NCI-H1417 (cell line): Measurements from ENCODE around the gene CEP85L.

ENCODE experiments used
- DNase-seq, 3 experiments: peaks; one replicate each; lab custom pipeline; 2025; lab: John Stamatoyannopoulos, UW

Gene CEP85L

DNA sequence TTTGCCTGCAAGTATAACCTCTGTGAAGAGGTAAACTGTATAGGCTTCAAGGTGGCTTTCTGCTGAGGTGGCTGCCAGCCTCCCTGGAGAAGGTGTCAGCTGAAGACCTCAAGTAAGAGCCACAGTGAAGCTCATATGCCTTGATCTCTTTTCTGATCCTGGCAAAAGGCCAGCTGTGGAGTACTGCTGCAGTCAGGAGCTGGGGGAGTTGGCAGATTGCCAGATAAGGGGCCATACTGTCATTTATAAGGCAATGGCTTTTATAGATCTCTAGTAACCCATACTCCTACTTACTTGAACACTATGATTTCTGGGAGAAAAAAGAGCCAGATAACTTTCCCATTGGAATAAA is 8.8 kb upstream of the CEP85L start:
- peak; percentile 69 to 98 (median 93) for DNase-seq

DNA sequence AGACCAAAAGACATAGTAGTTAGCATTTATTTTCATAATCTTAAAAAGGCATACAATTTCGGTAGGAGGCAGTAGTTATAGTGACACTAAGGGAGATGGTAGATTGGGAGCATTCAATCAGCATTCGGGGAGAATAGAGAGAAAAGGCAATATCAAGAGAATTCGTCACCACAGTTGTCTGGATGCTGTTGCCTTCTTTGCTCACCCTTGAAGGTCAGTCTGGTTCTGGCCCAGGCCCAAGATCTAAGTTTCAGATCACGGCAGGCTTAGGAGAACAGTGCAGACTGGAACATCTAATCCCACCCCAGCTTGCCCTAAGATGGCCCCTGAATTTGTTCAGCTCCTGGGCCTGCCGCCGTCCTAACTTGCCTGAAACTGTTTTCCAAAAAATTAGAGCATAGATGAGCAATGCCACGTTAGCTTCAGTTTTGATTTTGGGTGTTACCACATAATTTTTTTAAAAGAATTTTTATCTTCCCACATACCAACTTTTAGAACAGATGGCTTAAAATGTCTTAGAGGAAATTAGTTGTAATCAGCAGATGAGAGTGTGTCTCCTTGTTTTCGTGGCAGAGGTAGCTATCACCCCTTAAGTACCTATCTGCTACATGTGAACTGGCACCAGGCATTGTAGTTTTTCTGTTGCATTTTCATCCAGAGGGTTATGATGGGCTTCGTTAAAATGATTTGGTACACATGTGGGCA is 8.3 kb upstream of the CEP85L start:
- DNase-seq = no peak

DNA sequence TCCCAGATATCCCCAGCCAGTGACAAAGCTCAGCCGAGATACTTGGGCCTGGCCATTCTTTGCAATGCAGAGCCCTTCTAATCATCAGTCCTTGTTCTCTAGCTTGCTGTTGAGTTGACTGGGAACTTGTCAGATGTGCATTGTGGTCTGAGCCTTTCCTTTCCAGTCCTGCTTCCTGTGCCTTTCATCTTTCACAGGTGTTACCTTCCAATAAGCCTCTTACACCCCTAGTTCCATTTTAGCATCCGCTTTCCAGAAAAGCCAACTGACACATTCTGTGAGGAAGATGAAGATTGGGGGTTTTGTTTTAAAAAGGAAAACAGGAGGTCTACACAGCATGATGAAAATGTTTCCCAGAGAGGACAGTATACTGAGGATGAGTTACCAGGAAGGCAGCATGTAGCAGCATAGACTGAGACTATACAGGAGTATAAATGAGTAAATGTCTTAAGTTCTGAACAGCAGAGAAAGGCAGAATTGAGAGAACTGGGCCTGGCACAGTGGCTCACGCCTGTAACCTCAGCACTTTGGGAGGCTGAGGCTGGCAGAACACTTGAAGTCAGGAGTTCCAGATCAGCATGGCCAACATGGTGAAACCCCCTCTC is 5.6 kb upstream of the CEP85L start:
- DNase-seq = no peak

DNA sequence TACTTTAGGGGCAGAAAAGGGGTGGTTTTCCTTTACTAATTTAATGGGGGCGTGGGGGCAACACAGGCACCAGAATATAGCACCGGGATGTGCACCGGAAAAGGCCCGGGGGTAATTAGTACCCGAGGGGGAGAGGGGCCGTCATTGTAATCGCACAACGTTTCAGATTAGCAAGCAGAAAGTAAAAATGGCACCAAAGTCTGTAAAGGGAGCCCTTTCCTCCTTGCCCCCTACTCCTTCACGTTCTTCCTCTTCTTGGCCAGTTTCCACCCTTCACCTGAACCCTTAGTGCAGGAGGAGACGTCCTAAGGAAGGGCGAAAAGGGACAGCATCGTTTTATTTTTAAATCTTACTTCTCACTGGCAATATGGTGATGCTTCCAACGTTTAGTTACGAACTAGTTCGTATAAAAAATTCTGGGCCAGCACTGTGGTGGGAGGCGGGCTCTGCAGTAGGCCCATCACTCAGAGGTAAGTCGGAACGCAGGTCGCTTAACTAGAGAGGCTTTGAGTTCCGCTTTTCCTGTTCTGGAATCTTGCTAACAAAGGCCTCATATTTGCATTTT is 742 bp upstream of the CEP85L start:
- DNase-seq = no peak

DNA sequence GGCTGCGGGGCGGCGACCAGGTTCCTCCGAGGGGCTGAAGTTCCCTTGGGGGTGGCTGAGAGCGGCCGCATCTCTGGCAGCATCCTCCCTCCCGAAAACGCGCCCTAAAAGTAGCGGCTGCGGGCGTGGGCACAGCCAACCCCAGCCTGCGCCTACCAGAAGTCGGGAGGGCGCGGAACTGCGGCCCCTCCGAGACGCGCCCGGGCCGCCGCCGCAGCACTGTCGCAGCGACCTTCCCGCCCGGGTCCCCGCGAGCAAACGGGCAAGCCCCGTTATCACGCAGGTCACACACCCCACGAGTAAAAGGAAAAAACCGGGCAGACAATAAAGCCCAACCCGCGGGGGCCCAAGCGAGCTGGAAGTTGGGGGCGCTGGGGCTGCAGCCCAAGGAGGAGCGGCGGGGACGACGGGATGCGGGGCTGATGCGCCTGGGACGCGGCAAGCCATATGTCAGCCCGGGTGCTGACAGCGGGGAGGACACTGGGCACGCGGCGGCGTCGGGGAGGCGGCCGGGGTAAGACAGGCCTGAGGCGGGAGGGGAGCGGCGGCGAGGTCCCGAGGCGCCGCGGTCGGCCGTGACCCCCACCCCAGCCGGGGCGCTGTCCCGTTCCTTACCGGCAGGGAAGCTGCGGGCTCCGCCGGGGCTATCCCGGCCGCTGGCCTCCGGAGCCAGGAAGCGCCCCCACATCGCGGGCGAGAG is 659 bp downstream of the CEP85L start:
- peak; percentile 41 to 86 (median 78) for DNase-seq

DNA sequence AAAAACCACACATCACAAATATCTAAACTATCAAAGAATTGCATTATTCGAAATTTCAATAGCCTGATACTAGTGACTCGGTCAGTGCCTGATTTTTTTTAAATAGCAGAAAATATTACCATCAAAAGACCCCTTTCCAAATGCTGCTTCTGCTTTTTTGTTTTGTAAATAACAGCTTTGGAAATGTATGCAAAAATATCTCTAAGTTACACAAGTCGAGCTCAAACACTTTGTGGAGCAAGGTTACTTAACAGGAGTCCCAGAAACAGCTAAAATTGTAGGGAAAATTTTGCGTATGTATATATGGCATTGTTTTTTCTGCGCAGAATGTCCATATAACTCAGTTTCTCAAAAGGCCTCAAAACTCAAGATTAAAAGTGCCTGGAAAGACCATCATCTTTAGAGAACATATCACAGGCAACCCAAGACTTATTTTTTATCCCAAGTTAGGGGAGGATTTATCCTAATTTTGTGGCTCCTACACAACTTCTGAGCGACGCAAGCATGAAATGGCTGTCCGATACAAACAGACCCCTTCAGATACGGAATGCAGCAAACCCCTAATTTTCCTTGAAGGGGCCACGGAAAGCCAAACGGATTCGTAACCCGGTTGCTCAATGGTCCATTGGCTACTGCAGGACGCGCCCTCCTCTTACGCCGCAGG is 1.3 kb downstream of the CEP85L start:
- DNase-seq = peak in 1 of 3 experiments; percentile 69

DNA sequence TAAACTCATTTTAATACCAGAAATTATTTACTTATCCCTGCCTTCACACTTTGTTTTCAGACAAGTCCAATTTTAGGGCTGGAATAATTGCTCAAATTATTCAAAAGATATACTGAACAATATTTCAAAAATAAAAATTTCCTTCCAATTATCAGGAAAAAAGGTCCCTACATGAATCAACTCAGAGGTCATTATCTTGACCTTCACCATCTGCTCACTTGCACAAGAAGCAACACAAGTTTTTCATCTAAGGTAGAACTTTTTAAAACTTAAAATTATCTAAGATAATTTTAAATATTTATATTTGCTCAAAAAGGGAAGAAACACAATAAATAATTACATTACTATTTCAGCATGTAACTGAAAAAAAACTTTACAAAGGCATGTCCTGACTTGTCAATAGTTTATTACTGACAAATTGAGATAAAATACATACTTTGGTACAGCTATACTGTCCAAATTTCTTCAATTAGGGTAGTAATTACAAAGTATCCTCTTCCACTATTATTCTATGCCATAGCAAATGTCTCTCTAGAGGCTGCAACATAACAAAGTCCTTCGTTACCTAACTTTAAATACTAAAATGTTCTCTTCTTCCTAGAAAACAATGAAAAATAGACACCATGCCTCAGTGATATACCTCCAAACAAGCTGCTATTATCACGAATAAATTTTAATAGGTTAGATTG is 2.4 kb downstream of the CEP85L start:
- no peak for DNase-seq

DNA sequence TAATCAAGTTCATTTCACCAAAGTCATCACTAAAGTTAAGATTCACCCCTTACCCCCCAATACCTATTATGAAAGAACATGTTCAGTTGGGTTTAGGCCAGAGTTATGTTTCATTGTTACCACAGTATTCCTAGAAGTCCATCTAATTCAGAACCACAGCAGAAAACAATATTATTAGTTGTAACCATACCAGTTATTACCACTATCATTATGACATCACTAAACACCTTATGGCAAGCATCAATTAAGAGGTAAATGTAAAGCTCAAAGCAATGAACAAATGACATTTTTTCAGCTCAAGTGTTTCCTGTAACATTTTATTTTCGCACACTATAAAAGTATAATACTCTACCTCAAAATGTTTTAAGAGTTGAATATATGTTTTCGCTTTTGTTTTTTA is 4.4 kb downstream of the CEP85L start:
- DNase-seq = no peak

DNA sequence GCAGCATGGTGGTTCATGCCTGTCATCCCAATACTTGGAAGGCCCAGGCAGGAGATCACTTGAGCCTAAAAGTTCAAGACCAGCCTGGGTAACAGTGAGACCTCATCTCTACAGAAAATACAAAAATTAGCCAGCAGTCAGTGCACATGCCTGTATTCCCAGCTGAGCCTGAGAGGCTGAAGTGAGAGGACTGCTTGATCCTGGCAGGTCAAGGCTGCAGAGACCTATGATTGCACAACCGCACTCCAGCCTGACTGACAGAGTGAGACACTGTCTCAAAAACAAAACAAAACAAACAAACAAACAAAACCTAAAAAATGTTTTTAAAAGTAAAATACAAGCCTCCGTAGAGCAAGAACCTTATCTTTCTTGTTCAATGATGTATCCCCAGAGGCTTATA is 6.0 kb downstream of the CEP85L start:
- DNase-seq = no peak

DNA sequence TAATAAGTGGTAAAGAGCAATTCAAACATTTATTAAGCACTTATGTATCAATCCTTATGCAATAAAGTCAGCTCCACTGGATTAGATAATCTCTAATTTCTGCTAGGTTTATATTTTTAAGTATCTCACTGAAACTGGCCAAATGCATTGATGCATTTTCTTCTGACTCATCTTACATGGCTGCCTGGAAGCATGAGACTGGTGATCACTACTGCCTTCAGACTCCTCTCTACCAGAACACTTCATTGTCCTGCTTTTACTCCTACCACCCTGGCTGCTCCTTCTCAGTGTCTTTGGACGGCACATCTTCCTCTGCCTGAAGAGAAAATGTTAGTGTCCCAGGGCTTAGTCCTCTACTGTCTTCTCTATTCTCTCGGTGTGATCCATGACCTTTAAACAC is 7.4 kb downstream of the CEP85L start:
- DNase-seq = no peak

DNA sequence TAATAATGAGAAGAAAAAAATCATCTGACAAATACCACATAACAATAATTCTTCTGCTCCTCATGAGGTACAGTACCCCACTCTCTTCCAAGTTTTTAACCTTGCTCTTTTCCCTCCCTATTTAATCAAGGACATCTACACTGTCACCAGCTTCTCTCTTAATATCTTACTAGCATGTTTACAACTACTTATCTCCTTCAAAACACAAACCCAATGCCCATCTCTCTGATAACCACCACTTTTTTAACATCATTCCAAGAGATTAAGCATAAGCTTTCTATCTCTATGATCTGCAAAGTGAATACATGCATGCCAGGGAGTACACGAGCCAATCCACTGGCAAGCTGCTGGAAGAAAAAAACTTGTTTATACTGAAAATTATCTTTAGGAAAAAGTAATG is 10.3 kb downstream of the CEP85L start:
- no peak for DNase-seq

DNA sequence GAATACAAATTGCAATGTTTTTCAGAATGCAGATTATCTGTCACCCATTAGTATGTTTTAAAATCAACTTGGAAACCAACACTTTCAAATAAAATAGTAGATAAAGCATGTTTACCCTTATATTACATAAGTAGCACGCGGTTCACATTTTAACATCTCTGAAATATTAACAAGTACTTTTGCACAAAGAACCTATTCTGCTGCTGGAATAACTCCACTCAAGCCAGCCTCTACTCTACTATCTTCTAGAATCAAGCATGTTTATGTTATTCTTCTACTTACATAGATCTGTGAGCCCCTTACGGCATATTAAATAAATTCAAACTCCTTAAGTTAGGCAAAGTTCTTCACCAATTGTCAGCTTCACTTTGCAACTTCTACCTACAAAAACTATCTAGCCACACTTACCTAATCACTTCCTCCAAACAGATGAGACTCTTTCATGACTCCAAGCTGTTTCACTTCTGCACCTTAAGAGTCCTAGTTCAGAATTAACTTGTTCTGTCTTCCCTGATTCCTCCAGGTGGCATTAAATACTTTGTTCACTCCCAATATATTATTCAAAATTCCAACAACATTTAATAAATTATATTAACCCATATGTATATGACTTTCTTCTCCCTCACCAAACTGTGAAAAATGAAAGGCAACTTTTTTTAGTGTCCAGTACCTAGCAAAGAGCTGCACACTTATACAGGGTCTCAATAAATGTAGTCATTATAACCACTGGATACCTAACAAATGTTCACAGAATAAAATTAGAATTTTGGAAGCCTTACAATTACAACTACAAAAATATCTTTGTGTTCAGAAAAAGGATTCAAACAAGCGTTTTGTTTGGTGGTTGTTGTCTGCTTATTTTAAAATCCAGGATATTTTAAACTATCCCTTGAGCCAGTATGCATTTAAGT is 12.1 kb downstream of the CEP85L start:
- DNase-seq = no peak

DNA sequence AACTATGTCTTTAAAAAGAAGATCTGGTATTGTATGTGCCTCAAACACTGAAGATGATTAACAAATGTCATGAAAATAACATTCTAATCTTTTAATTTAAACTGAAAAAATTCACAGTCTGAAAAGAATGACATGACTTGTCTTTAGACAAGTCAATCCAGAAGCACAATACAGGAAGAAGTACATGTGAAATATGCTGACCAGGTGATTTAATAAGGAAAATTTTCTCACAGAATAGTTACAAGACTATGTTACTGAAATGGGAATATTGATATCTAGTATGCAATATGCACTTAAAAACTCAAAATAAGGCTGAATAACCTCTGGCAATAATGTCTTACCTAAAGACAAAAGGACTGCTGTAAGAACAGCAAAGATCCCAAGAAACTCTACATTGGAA is 13.1 kb downstream of the CEP85L start:
- DNase-seq = no peak

DNA sequence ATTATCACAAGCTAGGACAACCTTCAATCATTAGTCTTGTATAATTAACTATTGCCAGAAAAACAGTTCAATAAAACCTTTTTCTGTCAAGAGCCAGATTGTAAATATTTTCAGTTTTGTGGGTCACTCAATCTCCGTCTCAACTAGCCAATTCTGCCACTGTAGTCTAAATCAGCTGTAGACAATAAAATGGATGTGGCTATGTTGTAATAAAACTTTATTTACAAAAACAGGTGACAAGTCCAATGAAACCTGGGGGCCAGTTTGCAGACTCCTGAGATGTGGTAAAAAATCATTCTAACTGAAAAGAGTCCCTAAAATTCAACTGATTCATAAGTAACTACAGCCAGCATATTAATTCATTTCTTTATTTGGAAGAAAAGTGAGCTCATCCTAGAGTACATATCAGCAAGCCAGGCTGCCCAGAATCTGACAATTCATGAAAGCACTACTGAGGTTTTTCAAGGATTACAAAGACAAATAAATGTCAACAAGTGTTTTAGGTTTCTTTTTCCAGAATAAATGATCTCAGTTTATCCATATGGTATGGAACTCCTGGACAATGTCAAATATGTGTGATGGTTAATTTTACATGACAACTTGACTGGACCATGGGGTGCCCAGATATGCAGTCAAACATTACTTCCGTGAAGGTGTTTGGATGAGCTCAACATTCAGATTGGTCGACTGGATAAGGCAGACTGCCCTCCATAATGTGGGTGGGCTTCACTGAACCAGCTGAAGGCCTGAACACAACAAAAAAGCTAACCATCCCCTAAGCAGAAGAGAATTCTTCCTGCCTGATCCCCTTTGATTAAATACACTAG is 15.3 kb downstream of the CEP85L start:
- DNase-seq = no peak

DNA sequence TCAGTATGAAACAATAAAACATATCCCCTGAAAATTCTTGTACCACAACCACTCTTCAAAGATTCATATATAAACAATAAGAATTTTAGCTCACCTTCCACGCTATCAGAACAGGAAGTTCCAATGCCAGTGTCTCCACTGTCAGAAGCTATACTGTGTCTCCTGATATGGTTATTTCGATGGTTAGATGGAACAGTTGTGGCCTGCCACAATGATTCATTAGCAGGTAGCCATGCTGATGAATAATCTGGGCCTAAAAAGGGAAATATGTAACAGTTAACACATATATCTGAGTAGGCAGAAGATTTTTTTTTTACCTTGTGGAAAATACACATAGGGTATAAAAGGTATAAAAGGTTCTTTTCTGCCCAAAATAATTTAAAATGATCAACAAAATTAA is 19.0 kb downstream of the CEP85L start:
- no peak for DNase-seq

DNA sequence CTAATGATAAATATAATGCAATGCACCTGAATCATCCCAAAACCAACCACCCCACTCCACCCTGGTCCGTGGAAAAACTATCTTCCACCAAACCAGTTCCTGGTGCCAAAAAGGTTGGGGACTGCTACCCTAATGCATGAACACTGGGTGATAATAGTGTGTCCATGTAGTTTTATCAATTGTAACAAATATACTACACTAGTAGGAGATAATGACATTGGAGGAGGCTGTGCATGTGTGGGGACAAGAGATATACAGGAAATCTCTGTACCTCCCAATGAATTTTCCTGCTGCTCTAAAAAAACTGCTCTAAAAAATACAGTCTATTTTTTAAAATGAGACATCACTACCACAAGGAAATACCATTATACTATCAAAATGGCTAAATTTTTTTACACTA is 20.5 kb downstream of the CEP85L start:
- no peak for DNase-seq

DNA sequence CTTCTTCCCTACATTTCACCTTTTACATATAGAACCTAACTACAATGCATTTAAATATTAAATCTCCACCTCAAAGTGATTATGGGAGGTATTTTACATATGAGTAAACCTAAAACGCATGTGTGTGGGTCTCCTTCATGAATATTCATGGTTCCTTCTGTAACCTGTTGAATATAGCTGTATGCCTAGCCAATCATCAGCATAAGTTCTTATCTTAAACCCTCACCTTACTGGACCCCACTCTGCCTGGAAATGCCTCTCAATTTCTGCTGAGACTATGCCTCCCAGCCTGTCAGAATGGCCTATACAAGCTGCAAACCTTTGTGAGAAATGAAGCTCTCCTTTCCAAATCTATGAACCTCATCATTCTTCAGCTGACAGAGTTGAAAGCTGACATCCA is 21.3 kb downstream of the CEP85L start:
- DNase-seq = no peak

DNA sequence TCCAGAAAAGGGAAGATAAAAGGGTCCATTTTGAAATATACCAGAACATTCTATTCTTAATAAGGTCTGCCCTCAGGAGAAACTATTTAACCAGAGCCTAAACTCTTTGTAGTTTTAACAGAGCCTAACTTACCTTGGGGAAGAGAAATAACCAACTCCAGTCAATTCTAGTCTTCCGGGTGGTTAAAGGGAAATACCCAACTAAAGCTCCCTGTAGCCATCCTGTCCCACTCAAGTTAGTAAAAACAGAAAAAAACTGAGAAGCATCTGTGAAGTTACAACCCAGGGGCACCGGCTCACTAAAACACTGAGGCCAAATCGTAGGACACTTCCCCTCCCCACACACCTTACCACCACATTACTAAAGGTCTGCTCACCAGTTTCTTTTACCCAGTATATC is 23.7 kb downstream of the CEP85L start:
- no peak for DNase-seq

DNA sequence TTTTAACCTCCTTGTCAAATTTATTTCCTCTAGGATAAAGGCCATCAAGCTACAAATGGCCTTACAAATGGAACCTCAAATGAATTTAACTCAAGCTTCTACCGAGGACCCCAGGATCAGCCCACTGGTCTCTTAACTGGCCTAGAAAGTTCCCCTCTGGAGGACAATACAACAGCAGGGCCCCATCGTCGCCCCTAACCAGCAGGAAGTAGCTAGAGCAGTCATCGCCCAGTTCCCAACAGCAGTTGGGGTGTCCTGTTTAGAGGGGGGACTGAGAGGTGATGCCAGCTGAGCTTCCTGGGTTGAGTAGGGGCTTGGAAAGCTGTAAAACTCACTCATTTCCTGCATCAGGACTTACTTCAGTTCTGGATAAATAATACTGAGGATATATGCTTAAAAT is 25.6 kb downstream of the CEP85L start:
- no peak for DNase-seq

DNA sequence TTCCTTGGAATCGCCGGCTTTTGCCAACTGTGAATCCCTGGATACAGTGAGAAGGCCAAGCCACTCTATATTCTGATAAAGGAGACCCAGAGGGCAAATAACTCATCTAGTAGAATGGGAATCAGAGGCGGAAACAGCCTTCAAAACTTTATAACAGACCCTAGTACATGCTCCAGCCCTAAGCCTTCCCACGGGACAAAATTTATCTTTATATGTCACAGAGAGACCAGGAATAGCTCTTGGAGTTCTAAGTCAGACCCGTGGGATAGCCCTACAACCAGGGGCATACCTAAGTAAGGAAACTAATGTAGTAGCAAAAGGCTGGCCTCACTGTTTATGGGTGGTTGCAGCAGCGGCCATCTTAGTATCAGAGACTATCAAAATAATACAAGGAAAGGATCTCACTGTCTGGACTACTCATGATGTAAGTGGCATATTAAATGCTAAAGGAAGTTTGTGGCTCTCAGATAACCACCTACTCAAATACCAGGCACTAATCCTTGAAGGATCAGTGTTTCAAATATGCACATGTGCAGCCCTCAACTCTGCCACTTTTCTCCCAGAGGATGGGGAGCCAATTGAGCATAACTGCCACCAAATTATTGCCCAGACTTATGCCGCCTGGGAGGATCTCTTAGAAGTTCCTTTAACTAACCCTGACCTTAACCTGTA is 29.5 kb downstream of the CEP85L start:
- DNase-seq = no peak
